ENCODE data around the gene C3AR1. TPM values are rescaled to one million over a fixed set of nuclear protein-coding genes. Genes with fewer than 3 reads are reported as not detected.
A peak's percentile ranks its signal among the peaks of the same experiment; 100 is the strongest.
"Not testable (repeated sequence)": the region's sequence is repeated elsewhere in the genome, so short reads cannot be mapped to it uniquely, and the experiment has no call there.

The C3AR1 gene
- total RNA-seq, 1 donor from 2014 or later, result 4.6 TPM

- DNase-seq (ENCODE audit: low spot score), result no peak
Measured at GRCh38 chr12:8028267-8028666, 37.9 kb downstream of the C3AR1 start.

GRCh38 chr12:8027856-8028255, 38.3 kb downstream of the C3AR1 start:
- no peak for DNase-seq (ENCODE audit: low spot score)

GRCh38 chr12:8026291-8026900, 39.8 kb downstream of the C3AR1 start:
- peak; percentile 99 for DNase-seq (ENCODE audit: low spot score)

- DNase-seq (ENCODE audit: low spot score), result no peak
Measured at GRCh38 chr12:8018666-8019581, 47.2 kb downstream of the C3AR1 start.

GRCh38 chr12:8018213-8018612, 47.9 kb downstream of the C3AR1 start:
- not testable (repeated sequence) for DNase-seq (ENCODE audit: low spot score)

GRCh38 chr12:8014836-8015235, 51.3 kb downstream of the C3AR1 start:
- no peak for DNase-seq (ENCODE audit: low spot score)

GRCh38 chr12:8012651-8013309, 53.4 kb downstream of the C3AR1 start:
- DNase-seq (ENCODE audit: low spot score), result no peak

GRCh38 chr12:8011331-8011730, 54.8 kb downstream of the C3AR1 start:
- no peak for DNase-seq (ENCODE audit: low spot score)

Other genes with a start within 250 kb of the C3AR1 start
- 0.31 TPM for gene SLC2A14, start 193.4 kb downstream of the C3AR1 start, total RNA-seq
- 61.9 TPM for gene SLC2A3, start 130.2 kb downstream of the C3AR1 start, total RNA-seq
- 21.1 TPM for gene FOXJ2, start 33.6 kb downstream of the C3AR1 start, total RNA-seq
- gene NECAP1, start 15.9 kb upstream of the C3AR1 start, total RNA-seq, result 32.5 TPM
- gene CLEC4A, start 57.3 kb upstream of the C3AR1 start, total RNA-seq, result 2.1 TPM
- gene ZNF705A, start 90.7 kb upstream of the C3AR1 start, total RNA-seq, result not detected
- 0.65 TPM for gene FAM90A1, start 161.3 kb upstream of the C3AR1 start, total RNA-seq

Measured in ureter (tissue), 1 donor.